Neutrophil (primary cell): Measurements from ENCODE around the gene CSHL1.

Experiments
- H3K27ac ChIP-seq: fragments of 200-600 bp; sonication (generic); 2 replicates; pipeline ENCODE4 v1.5.1; 2016; ENCODE audit warnings: mild to moderate bottlenecking, moderate library complexity
- H3K27me3 ChIP-seq: fragments of 200-600 bp; sonication (generic); 2 replicates; pipeline ENCODE4 v1.6.0; 2016; ENCODE audit warnings: mild to moderate bottlenecking
- H3K36me3 ChIP-seq: fragments of 200-600 bp; sonication (generic); 2 replicates; pipeline ENCODE4 v1.5.1; 2017
- H3K4me1 ChIP-seq, 2 experiments: fragments of 200-600 bp in 1 of 2; sonication (generic) in 1 of 2; 1 replicate in 1 of 2; 2 replicates in 1 of 2; pipeline versions ENCODE4 v1.5.1 to v1.6.1; 2013 to 2016; ENCODE audit warnings: low read depth in 1 of 2, low read length in 1 of 2, mild to moderate bottlenecking in 1 of 2, moderate library complexity in 1 of 2; ENCODE audit not compliant: control insufficient read depth in 1 of 2, insufficient read depth in 1 of 2
- H3K4me3 ChIP-seq, 2 experiments: fragments of 200-600 bp in 1 of 2; sonication (generic) in 1 of 2; 1 replicate in 1 of 2; 2 replicates in 1 of 2; pipeline ENCODE4 v1.5.1; 2013 to 2016; ENCODE audit warnings: low read depth in 1 of 2, low read length in 1 of 2, mild to moderate bottlenecking in 1 of 2, moderate library complexity in 1 of 2
- H3K9me3 ChIP-seq: fragments of 200-600 bp; sonication (generic); 2 replicates; pipeline ENCODE4 v1.5.1; 2016
- TF ChIP-seq, protein P1 (sequence below): fragments of 200-600 bp; sonication (generic); IDR thresholded peaks from 2 replicates; pipeline ENCODE4 v1.5.1; 2016; ENCODE audit warnings: antibody characterized with exemption

CSHL1 gene

DNA sequence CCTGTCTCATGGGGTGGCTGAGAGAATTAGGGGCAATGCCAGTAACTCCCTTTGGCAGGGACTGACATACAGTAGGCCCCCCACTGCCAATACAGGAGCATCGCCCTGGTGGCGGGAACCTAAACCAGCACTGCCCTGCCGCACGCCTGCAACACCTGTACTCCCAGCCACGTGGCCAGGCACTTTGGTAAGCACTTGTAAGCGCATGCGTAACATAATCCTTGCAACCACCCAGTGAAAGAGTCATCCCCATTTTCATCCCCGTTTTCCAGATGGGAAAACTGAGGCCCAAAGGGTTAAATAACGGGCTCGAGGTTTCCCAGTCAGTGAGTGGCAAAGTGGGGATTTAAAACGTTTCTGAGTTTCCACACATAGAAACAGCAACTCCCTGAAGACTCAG is 44.2 kb upstream of the CSHL1 start:
- Histone ChIP-seq H3K4me1 (no peaks in the 10 kb centered on the region), H3K36me3 (no peaks in the 10 kb centered on the region), H3K27me3 (no peaks in the 10 kb centered on the region), H3K27ac (no peak overlapping the region), H3K4me3 (no peak overlapping the region), H3K9me3 (no peaks in the 10 kb centered on the region)
- TF ChIP-seq, protein P1, sequence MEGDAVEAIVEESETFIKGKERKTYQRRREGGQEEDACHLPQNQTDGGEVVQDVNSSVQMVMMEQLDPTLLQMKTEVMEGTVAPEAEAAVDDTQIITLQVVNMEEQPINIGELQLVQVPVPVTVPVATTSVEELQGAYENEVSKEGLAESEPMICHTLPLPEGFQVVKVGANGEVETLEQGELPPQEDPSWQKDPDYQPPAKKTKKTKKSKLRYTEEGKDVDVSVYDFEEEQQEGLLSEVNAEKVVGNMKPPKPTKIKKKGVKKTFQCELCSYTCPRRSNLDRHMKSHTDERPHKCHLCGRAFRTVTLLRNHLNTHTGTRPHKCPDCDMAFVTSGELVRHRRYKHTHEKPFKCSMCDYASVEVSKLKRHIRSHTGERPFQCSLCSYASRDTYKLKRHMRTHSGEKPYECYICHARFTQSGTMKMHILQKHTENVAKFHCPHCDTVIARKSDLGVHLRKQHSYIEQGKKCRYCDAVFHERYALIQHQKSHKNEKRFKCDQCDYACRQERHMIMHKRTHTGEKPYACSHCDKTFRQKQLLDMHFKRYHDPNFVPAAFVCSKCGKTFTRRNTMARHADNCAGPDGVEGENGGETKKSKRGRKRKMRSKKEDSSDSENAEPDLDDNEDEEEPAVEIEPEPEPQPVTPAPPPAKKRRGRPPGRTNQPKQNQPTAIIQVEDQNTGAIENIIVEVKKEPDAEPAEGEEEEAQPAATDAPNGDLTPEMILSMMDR = no peak

DNA sequence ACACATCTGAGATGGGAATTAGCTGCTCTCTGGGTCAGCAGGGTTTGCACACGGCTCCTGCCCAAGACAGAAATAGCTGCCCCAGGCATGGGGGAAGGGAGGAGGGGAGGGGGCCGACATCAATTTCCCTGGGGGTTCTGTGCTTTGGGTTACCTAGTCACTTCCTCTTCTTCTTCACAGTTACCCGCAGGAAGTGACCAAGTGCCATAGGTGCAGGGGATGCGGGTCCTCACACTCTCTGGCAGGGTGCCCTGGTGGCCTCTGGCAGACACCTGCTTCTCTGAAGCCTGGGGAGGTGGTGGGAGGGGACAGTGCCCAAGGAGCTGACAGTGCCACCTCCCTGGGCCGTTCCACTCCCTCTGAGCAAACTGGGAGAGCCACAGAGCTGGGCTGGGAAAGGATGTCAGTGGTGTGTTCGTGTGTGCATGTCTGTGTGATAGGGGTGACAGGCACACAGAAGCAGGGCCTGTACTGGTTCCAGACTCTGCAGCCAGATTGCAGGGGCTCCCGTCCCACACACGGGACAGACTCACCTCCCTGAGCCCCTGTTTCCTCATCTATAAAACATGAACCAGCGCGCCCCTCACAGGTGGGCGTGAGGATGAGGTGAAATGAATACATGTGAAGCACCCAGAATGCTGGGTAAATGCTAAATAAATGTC is 43.5 kb upstream of the CSHL1 start:
- Histone ChIP-seq H3K9me3 (no peaks in the 10 kb centered on the region), H3K4me1 (no peaks in the 10 kb centered on the region), H3K4me3 (no peak overlapping the region), H3K27ac (no peak overlapping the region), H3K27me3 (no peaks in the 10 kb centered on the region), H3K36me3 (no peaks in the 10 kb centered on the region)
- TF ChIP-seq, protein P1 = no peak

DNA sequence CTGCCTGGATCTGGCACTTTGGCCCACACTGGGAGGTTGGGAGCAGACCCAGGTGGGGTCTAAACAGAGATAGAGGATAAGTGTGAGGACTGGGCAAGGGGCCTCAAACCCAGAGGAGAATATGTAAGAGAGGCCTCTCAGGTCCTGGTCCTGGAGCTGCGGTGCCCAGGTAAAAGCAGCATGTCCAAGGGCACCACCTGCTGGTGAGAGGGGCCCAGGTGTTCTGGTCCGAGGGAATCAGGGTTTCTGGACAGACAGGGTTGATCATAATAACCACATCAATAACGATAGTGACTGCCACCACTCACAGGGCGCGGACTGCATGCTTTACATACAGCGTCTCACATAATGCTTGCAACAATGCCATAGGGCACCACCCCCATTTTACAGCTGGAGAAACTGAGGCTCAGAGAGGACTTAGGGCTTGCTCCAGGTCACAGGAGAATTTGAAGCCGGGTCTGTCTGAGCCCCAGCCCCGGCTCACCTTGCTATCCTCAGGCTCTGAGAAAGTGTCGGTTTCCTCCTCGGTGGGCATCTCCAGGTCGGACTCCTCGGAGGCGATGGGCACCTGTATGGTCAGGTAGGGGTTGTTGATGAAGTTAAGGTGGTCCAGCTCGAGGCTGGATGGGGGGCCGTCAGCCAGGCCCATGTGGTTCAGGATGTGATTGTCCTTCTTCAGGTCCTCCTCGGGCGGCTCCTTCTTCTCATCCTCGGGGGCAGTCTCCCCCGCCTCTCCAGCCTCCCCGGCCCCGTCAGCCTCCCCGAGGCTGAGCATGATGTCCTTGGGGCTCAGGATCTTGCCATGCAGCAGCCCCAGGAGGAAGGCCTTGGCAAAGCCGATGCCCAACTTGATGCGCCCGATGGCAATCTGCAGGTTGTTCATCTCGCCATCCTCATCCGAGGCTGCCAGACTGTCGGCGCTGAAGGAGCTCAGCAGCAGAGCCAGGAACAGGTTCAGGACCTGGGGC is 40.2 kb upstream of the CSHL1 start:
- TF ChIP-seq, protein P1 = no peak
- Histone ChIP-seq H3K4me3 (no peak overlapping the region), H3K4me1 (peaks cover 6 to 8% of the 10 kb centered on the region in 2 experiments), H3K27ac (no peak overlapping the region), H3K9me3 (no peaks in the 10 kb centered on the region), H3K36me3 (no peaks in the 10 kb centered on the region), H3K27me3 (no peaks in the 10 kb centered on the region)

DNA sequence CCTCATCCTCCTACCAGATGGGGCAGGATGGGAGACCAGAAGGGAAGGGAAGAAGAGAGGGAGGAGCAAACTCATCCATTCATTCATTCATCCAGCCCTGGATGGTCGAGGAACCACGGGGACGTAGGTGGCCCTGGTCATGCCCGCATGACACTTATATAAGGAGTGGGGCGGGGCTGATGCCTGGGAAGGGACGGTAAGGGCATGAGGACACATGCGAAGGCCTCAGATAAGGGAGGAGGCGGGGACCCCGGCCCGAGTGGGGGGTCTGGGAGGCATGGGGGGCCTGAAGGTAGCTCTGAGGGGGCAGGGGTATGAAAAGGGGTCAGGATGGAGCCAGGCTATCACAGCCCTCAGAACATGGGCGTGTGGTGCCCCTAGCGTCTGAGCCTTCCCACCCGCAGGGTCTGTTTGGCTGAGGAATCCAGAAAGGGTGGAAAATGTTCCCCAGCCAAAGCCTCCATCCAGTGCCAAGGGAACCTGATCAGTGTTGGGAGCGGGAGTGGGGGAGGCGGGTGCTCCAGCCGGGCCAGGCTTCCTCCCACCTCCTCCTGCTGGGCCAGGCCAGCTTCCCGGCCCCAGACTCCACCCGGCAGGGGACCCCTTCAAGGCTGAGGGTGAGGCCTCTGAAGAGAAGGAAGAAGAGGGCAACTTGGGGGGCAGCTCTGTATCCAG is 38.7 kb upstream of the CSHL1 start:
- TF ChIP-seq, protein P1 = no peak
- Histone ChIP-seq H3K9me3 (no peaks in the 10 kb centered on the region), H3K4me3 (no peak overlapping the region), H3K27me3 (no peaks in the 10 kb centered on the region), H3K27ac (no peak overlapping the region), H3K36me3 (no peaks in the 10 kb centered on the region), H3K4me1 (peaks cover 14 to 16% of the 10 kb centered on the region in 2 experiments)

- Histone ChIP-seq H3K9me3 (no peaks in the 10 kb centered on the region), H3K36me3 (no peaks in the 10 kb centered on the region), H3K4me1 (peaks cover 14 to 16% of the 10 kb centered on the region in 2 experiments), H3K4me3 (no peak overlapping the region), H3K27ac (no peak overlapping the region), H3K27me3 (no peaks in the 10 kb centered on the region)
- TF ChIP-seq, protein P1 = no peak
These were observed 37.5 kb upstream of the CSHL1 start for GRCh38 chr17:63948521-63948920.
